Neutrophil (primary cell): ENCODE data around the gene SMKR1.

ENCODE experiments used
- H3K27ac ChIP-seq: fragments of 200-600 bp; sonication (generic); 2 replicates; pipeline ENCODE4 v1.5.1; 2016; ENCODE audit warnings: mild to moderate bottlenecking, moderate library complexity
- H3K27me3 ChIP-seq: fragments of 200-600 bp; sonication (generic); 2 replicates; pipeline ENCODE4 v1.6.0; 2016; ENCODE audit warnings: mild to moderate bottlenecking
- H3K36me3 ChIP-seq: fragments of 200-600 bp; sonication (generic); 2 replicates; pipeline ENCODE4 v1.5.1; 2017
- H3K4me1 ChIP-seq, 2 experiments: fragments of 200-600 bp in 1 of 2; sonication (generic) in 1 of 2; 1 replicate in 1 of 2; 2 replicates in 1 of 2; pipeline versions ENCODE4 v1.5.1 to v1.6.1; 2013 to 2016; ENCODE audit warnings: low read depth in 1 of 2, low read length in 1 of 2, mild to moderate bottlenecking in 1 of 2, moderate library complexity in 1 of 2; ENCODE audit not compliant: control insufficient read depth in 1 of 2, insufficient read depth in 1 of 2
- H3K4me3 ChIP-seq, 2 experiments: fragments of 200-600 bp in 1 of 2; sonication (generic) in 1 of 2; 1 replicate in 1 of 2; 2 replicates in 1 of 2; pipeline ENCODE4 v1.5.1; 2013 to 2016; ENCODE audit warnings: low read depth in 1 of 2, low read length in 1 of 2, mild to moderate bottlenecking in 1 of 2, moderate library complexity in 1 of 2
- H3K9me3 ChIP-seq: fragments of 200-600 bp; sonication (generic); 2 replicates; pipeline ENCODE4 v1.5.1; 2016
- CTCF ChIP-seq: fragments of 200-600 bp; sonication (generic); IDR thresholded peaks from 2 replicates; pipeline ENCODE4 v1.5.1; 2016; ENCODE audit warnings: antibody characterized with exemption

Gene SMKR1

GRCh38 chr7:129493555-129493954 is 8.8 kb upstream of the SMKR1 start:
- Histone ChIP-seq H3K27ac (no peak overlapping the region), H3K4me3 (no peak overlapping the region)
- TF ChIP-seq CTCF = no peak

DNA sequence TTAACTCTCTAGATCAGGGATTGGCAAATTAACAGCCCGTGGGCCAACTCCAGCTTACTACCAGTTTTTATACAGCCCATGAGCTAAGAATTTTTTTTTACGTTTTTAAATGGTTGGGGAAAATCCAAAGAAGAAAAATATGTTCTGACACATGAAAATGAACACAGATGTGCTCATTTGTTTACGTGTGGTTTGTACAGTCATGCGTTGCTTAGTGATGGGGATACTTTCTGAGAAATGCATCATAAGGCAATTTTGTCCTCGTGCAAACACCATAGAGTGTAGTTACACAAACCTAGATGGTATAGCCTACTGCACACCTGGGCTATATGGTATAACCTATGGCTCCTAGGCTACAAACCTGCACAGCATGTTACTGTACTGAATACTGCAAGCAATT is 8.3 kb upstream of the SMKR1 start:
- Histone ChIP-seq H3K36me3 (no peaks in the 10 kb centered on the region), H3K4me3 (no peak overlapping the region), H3K27ac (no peak overlapping the region), H3K9me3 (no peaks in the 10 kb centered on the region), H3K27me3 (peaks cover 8% of the 10 kb centered on the region), H3K4me1 (no peaks in the 10 kb centered on the region)
- TF ChIP-seq CTCF = no peak

More at GRCh38 chr7:129493555-129493954, 8.8 kb upstream of the SMKR1 start:
- Histone ChIP-seq H3K27me3 (peaks cover 8% of the 10 kb centered on the region), H3K36me3 (no peaks in the 10 kb centered on the region), H3K9me3 (no peaks in the 10 kb centered on the region), H3K4me1 (no peaks in the 10 kb centered on the region)

DNA sequence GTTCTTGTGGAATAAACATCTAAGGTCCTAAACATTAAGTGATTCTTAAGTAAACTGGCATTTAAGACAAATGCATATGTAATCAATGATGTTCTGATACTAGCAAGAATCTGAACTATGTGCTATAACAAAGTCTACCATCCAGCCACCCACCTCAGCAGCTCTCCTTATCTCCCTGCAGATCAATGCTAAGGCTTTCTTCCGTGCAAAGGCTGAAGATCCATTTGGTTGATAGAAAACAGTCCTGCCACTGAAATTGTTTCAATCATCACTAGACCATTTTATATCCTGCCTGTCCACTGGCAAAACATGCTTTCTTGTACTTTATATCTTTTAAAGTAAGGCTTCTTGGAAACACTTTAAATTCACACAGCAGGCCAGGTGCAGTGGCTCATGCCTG is 6.3 kb upstream of the SMKR1 start:
- Histone ChIP-seq H3K4me1 (no peaks in the 10 kb centered on the region), H3K4me3 (no peak overlapping the region), H3K27ac (no peak overlapping the region), H3K36me3 (no peaks in the 10 kb centered on the region), H3K9me3 (no peaks in the 10 kb centered on the region), H3K27me3 (peaks cover 21% of the 10 kb centered on the region)
- TF ChIP-seq CTCF = no peak

DNA sequence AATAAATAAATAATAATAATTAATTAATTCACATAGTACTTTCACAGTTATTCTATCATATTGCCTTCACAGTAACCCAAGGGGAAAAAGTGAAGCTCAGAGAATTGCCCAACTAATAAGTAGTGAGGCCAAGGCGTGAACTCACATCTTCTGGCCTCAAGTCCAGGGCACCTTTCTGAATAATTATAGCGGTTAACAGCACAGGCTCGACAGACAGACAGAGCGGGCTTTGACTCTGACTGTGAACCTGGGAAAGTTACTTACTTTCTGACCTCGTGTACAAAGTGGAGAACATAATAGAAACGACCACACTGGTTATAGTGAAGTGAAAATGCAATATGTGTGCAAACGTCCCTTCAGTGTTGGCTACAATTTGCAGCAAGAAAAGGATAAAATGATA is 5.7 kb upstream of the SMKR1 start:
- H3K9me3 ChIP-seq = no peaks in the 10 kb centered on the region
- no peaks in the 10 kb centered on the region for H3K4me1 ChIP-seq
- peaks cover 28% of the 10 kb centered on the region for H3K27me3 ChIP-seq
- H3K27ac ChIP-seq = no peak overlapping the region
- no peak for TF ChIP-seq CTCF
- H3K36me3 ChIP-seq = no peaks in the 10 kb centered on the region
- no peak overlapping the region for H3K4me3 ChIP-seq

DNA sequence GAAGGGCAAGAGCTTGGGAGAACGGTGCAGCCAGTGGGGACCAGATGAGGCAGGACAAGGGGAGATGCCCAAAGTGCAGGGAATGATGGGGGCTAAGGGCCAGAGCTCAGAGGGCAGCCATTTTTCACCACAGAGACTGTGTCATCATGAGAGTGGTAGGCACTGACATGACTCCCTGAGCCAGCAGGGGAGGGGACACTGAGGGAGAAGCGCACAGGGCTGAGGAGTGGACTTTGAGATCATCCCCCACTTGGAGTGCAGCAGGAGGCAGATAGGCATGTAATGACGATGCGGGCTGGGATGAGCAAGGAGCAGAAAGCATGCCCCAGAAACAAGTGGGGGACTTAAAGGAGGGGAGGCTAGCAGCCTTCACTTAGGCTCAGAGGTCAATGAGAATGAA is 5.2 kb upstream of the SMKR1 start:
- peaks cover 30% of the 10 kb centered on the region for H3K27me3 ChIP-seq
- TF ChIP-seq CTCF = no peak
- H3K36me3 ChIP-seq = no peaks in the 10 kb centered on the region
- no peaks in the 10 kb centered on the region for H3K9me3 ChIP-seq
- no peak overlapping the region for H3K27ac ChIP-seq
- H3K4me1 ChIP-seq = peaks cover 0 to 3% of the 10 kb centered on the region in 2 experiments
- no peak overlapping the region for H3K4me3 ChIP-seq

GRCh38 chr7:129498021-129498420 is 4.3 kb upstream of the SMKR1 start:
- TF ChIP-seq CTCF = no peak
- Histone ChIP-seq H3K4me3 (no peak overlapping the region), H3K36me3 (no peaks in the 10 kb centered on the region), H3K4me1 (peaks cover 6 to 12% of the 10 kb centered on the region in 2 experiments), H3K9me3 (no peaks in the 10 kb centered on the region), H3K27me3 (peaks cover 33% of the 10 kb centered on the region), H3K27ac (no peak overlapping the region)
